Measurements from ENCODE around the gene SKA1.
"Not testable (repeated sequence)": the region's sequence is repeated elsewhere in the genome, so short reads cannot be mapped to it uniquely, and the experiment has no call there.

The SKA1 gene

GRCh38 chr18:50432915-50433314 is 58.1 kb downstream of the SKA1 start:
- DNase-seq = no peak

DNA sequence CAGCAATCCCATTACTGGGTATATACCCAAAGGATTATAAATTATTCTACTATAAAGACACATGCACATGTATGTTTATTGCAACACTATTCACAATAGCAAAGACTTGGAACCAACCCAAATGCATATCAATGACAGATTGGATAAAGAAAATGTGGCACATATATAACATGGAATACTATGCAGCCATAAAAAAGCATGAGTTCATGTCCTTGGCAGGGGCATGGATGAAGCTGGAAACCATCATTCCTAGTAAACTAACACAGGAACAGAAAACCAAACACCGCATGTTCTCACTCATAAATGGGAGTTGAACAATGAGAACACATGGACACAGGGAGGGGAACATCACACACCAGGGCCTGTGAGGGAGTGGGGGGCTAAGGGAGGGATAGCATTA is 61.9 kb downstream of the SKA1 start:
- DNase-seq = not testable (repeated sequence)

- DNase-seq = no peak
These were observed 64.7 kb downstream of the SKA1 start for GRCh38 chr18:50439460-50440015.

- no peak for DNase-seq
These were observed 66.2 kb downstream of the SKA1 start for GRCh38 chr18:50441016-50441415.

GRCh38 chr18:50441501-50441900 is 66.7 kb downstream of the SKA1 start:
- no peak for DNase-seq
